ENCODE measurements around the gene NLN. TPM values are rescaled to one million over a fixed set of nuclear protein-coding genes. Genes with fewer than 3 reads are reported as not detected.

Gene NLN
- total RNA-seq, 1 donor = 30.2 TPM

GRCh38 chr5:65790371-65791163 is 68.6 kb downstream of the NLN start:
- H3K4me3 ChIP-seq (ENCODE audit: low read depth, low read length) = no peak overlapping the region
- no peak for TF ChIP-seq CTCF (IDR thresholded peaks at IDR 0.05; ENCODE audit: insufficient read depth, low read length)
- DNase-seq (ENCODE audit: low read depth) = no peak

DNA sequence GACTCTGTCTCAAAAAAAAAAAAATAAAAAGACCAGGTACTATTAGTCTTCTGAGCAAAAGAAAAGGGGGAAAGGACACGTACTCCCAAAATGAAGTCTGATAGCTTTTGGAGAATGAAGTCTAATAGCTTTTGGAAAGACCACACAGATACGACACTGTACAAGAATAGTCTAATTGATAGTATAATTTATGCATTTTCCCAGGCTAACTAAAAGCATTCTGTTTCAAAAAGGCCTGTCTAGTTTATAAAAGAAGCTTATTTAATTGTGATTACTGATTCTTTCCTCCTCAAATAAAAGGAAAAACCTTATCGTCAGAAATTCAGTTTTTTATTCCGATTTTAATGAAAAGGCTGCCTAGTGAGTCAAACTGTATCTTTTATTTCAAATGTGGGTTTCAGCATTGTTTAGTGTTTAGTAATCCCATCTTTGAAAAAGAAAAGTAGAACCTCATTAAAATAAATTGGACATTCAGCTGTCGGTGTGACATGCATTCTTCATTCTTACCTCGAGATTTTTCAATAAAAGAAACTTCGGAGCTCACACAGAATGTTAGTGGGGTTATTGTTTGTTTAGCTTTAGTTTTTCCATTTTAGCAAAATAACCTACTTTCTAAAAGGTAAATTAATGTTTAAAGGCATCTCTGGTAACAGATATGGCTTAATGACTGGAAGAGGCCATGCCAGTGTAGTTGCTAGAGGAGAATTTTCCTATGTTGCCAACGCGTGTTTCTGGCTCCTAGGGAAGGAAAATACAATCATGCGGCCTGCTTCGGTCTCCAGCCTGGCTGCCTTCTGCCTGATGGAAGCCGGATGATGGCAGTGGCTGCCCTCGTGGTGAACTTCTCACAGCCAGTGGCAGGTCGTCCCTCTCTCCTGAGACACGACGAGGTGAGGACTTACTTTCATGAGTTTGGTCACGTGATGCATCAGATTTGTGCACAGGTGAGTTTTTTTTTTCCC is 70.0 kb downstream of the NLN start:
- no peak for DNase-seq (ENCODE audit: low read depth)

GRCh38 chr5:65796269-65796668 is 74.3 kb downstream of the NLN start:
- DNase-seq (ENCODE audit: low read depth) = no peak
- no peak for TF ChIP-seq CTCF (IDR thresholded peaks at IDR 0.05; ENCODE audit: insufficient read depth, low read length)
- no peak overlapping the region for H3K4me3 ChIP-seq (ENCODE audit: low read depth, low read length)

More for the DNA sequence above, 70.0 kb downstream of the NLN start:
- H3K4me3 ChIP-seq (ENCODE audit: low read depth, low read length) = no peak overlapping the region
- TF ChIP-seq CTCF (IDR thresholded peaks at IDR 0.05; ENCODE audit: insufficient read depth, low read length) = no peak

- no peak for TF ChIP-seq CTCF (IDR thresholded peaks at IDR 0.05; ENCODE audit: insufficient read depth, low read length)
- DNase-seq (ENCODE audit: low read depth) = no peak
- H3K4me3 ChIP-seq (ENCODE audit: low read depth, low read length) = no peak overlapping the region
These were observed 74.8 kb downstream of the NLN start for GRCh38 chr5:65796751-65797316.

DNA sequence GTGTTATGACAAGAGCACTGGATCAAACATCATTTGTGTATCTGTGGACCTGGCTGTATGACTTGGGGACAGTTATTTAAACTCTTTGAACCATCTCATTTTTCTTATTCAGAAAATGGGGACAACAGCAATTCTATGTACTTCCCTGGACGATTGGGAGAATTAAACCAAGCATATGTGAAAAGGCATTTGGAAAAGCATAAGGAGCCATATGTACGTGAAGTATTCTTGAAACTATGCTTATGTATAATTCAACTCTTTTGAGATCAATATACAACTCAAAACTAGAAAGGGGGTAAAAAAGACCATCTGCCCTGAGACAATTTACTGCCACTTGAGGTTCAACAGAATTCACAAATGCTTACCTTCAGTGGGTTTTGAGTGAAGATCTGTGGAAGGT is 75.5 kb downstream of the NLN start:
- no peak for DNase-seq (ENCODE audit: low read depth)
- no peak overlapping the region for H3K4me3 ChIP-seq (ENCODE audit: low read depth, low read length)
- TF ChIP-seq CTCF (IDR thresholded peaks at IDR 0.05; ENCODE audit: insufficient read depth, low read length) = no peak

GRCh38 chr5:65799857-65800256 is 77.9 kb downstream of the NLN start:
- TF ChIP-seq CTCF (IDR thresholded peaks at IDR 0.05; ENCODE audit: insufficient read depth, low read length) = no peak
- DNase-seq (ENCODE audit: low read depth) = no peak
- H3K4me3 ChIP-seq (ENCODE audit: low read depth, low read length) = no peak overlapping the region

Measured in fibroblast of the aortic adventitia (primary cell).